Liver (tissue), 9 donors: Measurements from ENCODE around the gene GPATCH3. TPM values are rescaled to one million over a fixed set of nuclear protein-coding genes. Genes with fewer than 3 reads are reported as not detected.
A peak's percentile ranks its signal among the peaks of the same experiment; 100 is the strongest.

Experiments used
- DNase-seq: peaks from one replicate; pipeline ENCODE4 v3.0.0-alpha.2; 2017; ENCODE audit warnings: low spot score
- H3K27ac ChIP-seq, 2 donors: one replicate each; pipeline ENCODE4 v1.7.0; 2013; ENCODE audit warnings: inconsistent platforms in 2 of 2, low read length in 2 of 2, control low read depth in 1 of 2, low read depth in 1 of 2, mild to moderate bottlenecking in 1 of 2
- H3K27me3 ChIP-seq, 4 donors: one replicate each; pipeline versions ENCODE4 v1.6.1 to v1.7.0; 2013; ENCODE audit warnings: low read length in 3 of 4, inconsistent platforms in 1 of 4, mild to moderate bottlenecking in 1 of 4, moderate library complexity in 1 of 4; ENCODE audit not compliant: control insufficient read depth in 4 of 4, insufficient read depth in 4 of 4
- H3K36me3 ChIP-seq, 4 donors: one replicate each; pipeline versions ENCODE4 v1.6.1 to v1.7.0; 2013; ENCODE audit warnings: low read length in 3 of 4, mild to moderate bottlenecking in 3 of 4, low read depth in 1 of 4, moderate library complexity in 1 of 4; ENCODE audit not compliant: control insufficient read depth in 4 of 4, insufficient read depth in 3 of 4
- H3K4me1 ChIP-seq, 4 donors: one replicate each; pipeline versions ENCODE4 v1.6.1 to v1.7.0; 2013; ENCODE audit warnings: low read length in 3 of 4, mild to moderate bottlenecking in 3 of 4, moderate library complexity in 1 of 4; ENCODE audit not compliant: control insufficient read depth in 4 of 4, insufficient read depth in 4 of 4
- H3K4me3 ChIP-seq, 3 donors: one replicate each; pipeline versions ENCODE4 v1.6.1 to v1.7.0; 2013; ENCODE audit warnings: low read length in 3 of 3, control low read depth in 1 of 3, low read depth in 1 of 3, mild to moderate bottlenecking in 1 of 3
- H3K9ac ChIP-seq, 2 donors: one replicate each; pipeline ENCODE4 v1.7.0; 2013; ENCODE audit warnings: low read length in 2 of 2, mild to moderate bottlenecking in 2 of 2, moderate library complexity in 2 of 2, control low read depth in 1 of 2, low read depth in 1 of 2
- H3K9me3 ChIP-seq, 4 donors: one replicate each; pipeline versions ENCODE4 v1.6.1 to v1.7.0; 2013; ENCODE audit warnings: low read length in 3 of 4; ENCODE audit not compliant: control insufficient read depth in 4 of 4
- HNF4A ChIP-seq, 2 donors: conservative IDR thresholded peaks; 2 replicates each; pipeline ENCODE4 v1.6.1; 2016; ENCODE audit warnings: antibody characterized with exemption in 2 of 2, mild to moderate bottlenecking in 2 of 2
- JUND ChIP-seq, 2 donors: IDR thresholded peaks; 2 replicates each; pipeline ENCODE4 v1.6.1; 2016; ENCODE audit warnings: antibody characterized with exemption in 2 of 2
- NR2F2 ChIP-seq: IDR thresholded peaks from 2 replicates; pipeline ENCODE4 v1.6.1; 2016; ENCODE audit warnings: antibody characterized with exemption
- REST ChIP-seq: IDR thresholded peaks from 2 replicates; pipeline ENCODE4 v1.6.1; 2016; ENCODE audit warnings: antibody characterized with exemption, mild to moderate bottlenecking
- SP1 ChIP-seq: IDR thresholded peaks from 2 replicates; pipeline ENCODE4 v1.6.1; 2018; ENCODE audit warnings: antibody characterized with exemption, mild to moderate bottlenecking
- TAF1 ChIP-seq: conservative IDR thresholded peaks from 2 replicates; pipeline ENCODE4 v1.6.1; 2016; ENCODE audit warnings: antibody characterized with exemption, mild to moderate bottlenecking
- ZBTB33 ChIP-seq: IDR thresholded peaks from 2 replicates; pipeline ENCODE4 v1.6.1; 2016; ENCODE audit warnings: antibody characterized with exemption
- WGBS: extraction: QIAGEN DNeasy Blood & Tissue Kit; methylation state at CpG from one replicate; pipeline ENCODE4 v1.1.7; 2013; 5-methylcytosine and 5-hydroxymethylcytosine counted together
- polyA plus RNA-seq, 2 donors: library from polyadenylated mRNA; stranded (reverse) in 1 of 2; unstranded in 1 of 2; fragments of 200-250 nt in 1 of 2; fragments of >200 nt in 1 of 2; fragmentation: Nextera tagmentation in 1 of 2; extraction: Ambion mirVana in 1 of 2; gene quantifications; one replicate each; pipeline versions ENCODE4 v1.2.1 to v1.2.3, GENCODE V29; 2013 to 2015
- total RNA-seq, 2 donors: library from RNA; depleted of rRNA; stranded (reverse); fragments of >200 nt; gene quantifications; one replicate each; pipeline ENCODE4 v1.2.3, GENCODE V29; 2014
- TF ChIP-seq, protein P1 (sequence below): fragments of 150-350 bp; IDR thresholded peaks from 2 replicates; pipeline ENCODE4 v1.5.1; 2017; ENCODE audit warnings: improper control_type of control experiment, low read depth, low read length; ENCODE audit not compliant: missing input control
- donor health status: healthy.
- donor health status: healthy.
- donor health status: healthy.
- donor health status: healthy.
- donor health status: healthy.

The GPATCH3 gene
- total and polyA plus RNA-seq, 4 donors = 5.8 to 6.3 (median 6.2) TPM

- no peak for DNase-seq
- WGBS = 31% methylated on average over 5 of the region's 5 CpGs
These were observed 13.1 kb upstream of the GPATCH3 start for GRCh38 chr1:26913389-26913753.

DNA sequence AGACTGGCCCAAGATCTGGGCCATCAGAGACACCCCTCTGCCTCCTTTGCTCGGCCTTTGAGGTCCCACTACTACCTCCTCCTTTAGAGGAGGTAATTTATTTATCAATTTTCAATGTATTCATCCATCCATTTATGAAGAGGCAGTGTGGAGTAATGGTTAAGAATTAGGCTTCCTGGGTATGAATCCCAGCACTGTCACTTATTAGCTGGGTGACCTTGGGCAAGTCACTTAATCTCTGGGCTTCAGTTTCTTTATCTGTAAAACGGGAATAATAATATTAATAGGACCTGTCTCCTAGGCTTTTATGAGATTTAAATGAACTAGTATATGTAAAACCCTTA is 11.9 kb upstream of the GPATCH3 start:
- H3K27ac ChIP-seq = peak overlapping the region; percentile 97 to 99

More at GRCh38 chr1:26913389-26913753, 13.1 kb upstream of the GPATCH3 start:
- H3K4me1 ChIP-seq = peaks cover 3 to 50% (median 32%) of the 10 kb centered on the region in 4 donors
- H3K27ac ChIP-seq = peak overlapping the region; percentile 97 to 99
- no peaks in the 10 kb centered on the region for H3K27me3 ChIP-seq
- peak overlapping the region; percentile 79 to 86 (median 82) for H3K4me3 ChIP-seq
- no peaks in the 10 kb centered on the region for H3K9me3 ChIP-seq
- H3K36me3 ChIP-seq = peaks cover 0 to 6% (median under 1%) of the 10 kb centered on the region in 4 donors
- peak overlapping the region; percentile 92 to 96 for H3K9ac ChIP-seq
- TF ChIP-seq REST (no peak), JUND (IDR thresholded peaks at IDR 0.05) (no peak), SP1 (no peak), ZBTB33 (no peak)

More for the DNA sequence above, 11.9 kb upstream of the GPATCH3 start:
- Histone ChIP-seq H3K36me3 (peaks cover 0 to 6% (median under 1%) of the 10 kb centered on the region in 4 donors), H3K9ac (peak overlapping the region; percentile 92 to 96), H3K4me3 (peak overlapping the region; percentile 79 to 86 (median 82)), H3K9me3 (no peaks in the 10 kb centered on the region), H3K27me3 (no peaks in the 10 kb centered on the region), H3K4me1 (peaks cover 3 to 50% (median 32%) of the 10 kb centered on the region in 4 donors)
- TF ChIP-seq NR2F2 (no peak), JUND (IDR thresholded peaks at IDR 0.05) (no peak), TAF1 (peak; percentile 14), HNF4A (conservative IDR thresholded peaks at IDR 0.05) (no peak), ZBTB33 (no peak), SP1 (no peak)
- TF ChIP-seq, protein P1, sequence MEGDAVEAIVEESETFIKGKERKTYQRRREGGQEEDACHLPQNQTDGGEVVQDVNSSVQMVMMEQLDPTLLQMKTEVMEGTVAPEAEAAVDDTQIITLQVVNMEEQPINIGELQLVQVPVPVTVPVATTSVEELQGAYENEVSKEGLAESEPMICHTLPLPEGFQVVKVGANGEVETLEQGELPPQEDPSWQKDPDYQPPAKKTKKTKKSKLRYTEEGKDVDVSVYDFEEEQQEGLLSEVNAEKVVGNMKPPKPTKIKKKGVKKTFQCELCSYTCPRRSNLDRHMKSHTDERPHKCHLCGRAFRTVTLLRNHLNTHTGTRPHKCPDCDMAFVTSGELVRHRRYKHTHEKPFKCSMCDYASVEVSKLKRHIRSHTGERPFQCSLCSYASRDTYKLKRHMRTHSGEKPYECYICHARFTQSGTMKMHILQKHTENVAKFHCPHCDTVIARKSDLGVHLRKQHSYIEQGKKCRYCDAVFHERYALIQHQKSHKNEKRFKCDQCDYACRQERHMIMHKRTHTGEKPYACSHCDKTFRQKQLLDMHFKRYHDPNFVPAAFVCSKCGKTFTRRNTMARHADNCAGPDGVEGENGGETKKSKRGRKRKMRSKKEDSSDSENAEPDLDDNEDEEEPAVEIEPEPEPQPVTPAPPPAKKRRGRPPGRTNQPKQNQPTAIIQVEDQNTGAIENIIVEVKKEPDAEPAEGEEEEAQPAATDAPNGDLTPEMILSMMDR = no peak
- no peak for DNase-seq
- WGBS = 27% methylated on average over 2 of the region's 2 CpGs
